NT2/D1 (cell line): Measurements from ENCODE around the gene ATP6AP2.
"Not testable (repeated sequence)": the region's sequence is repeated elsewhere in the genome, so short reads cannot be mapped to it uniquely, and the experiment has no call there.

ENCODE experiments used
- SUZ12 ChIP-seq: IDR thresholded peaks from 2 replicates; pipeline ENCODE4 v1.6.1; 2011; ENCODE audit not compliant: insufficient read length, insufficient read depth; ENCODE audit errors: extremely low read depth
- YY1 ChIP-seq: IDR thresholded peaks from 2 replicates; pipeline ENCODE4 v1.6.1; 2011; ENCODE audit not compliant: insufficient read length, insufficient read depth
- ZNF274 ChIP-seq: IDR thresholded peaks from 2 replicates; pipeline ENCODE4 v1.6.1; 2011; ENCODE audit warnings: mild to moderate bottlenecking, low read depth, low read length

DNA sequence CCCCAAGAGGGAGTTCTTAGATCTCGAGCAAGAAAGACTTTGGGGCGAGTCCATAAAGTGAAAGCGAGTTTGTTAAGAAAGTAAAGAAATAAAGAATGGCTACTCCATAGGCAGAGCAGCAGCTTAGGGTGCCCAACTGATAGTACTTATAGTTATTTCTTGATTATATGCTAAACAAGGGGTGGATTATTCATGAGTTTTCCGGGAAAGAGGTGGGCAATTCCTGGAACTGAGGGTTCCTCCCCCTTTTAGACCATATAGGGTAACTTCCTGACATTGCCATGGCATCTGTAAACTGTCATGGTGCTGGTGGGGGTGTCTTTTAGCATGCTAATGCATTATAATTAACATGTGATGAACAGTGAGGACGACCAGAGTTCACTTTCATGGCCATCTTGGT lies 9.6 kb upstream of the ATP6AP2 start:
- not testable (repeated sequence) for TF ChIP-seq ZNF274, YY1, SUZ12
